Right renal cortex interstitium (tissue), 3 donors: ENCODE results near the gene NRG3. TPM values are rescaled to one million over a fixed set of nuclear protein-coding genes. Genes with fewer than 3 reads are reported as not detected.
A peak's percentile ranks its signal among the peaks of the same experiment; 100 is the strongest.

Experiments used
- DNase-seq, 3 donors: peaks; one replicate each; pipeline ENCODE4 v3.0.0-alpha.2; 2013; ENCODE audit warnings: low read depth in 3 of 3, low spot score in 2 of 3
- polyA plus RNA-seq, 3 donors: library from polyadenylated mRNA; unstranded; fragments of 120-200 nt; gene quantifications; one replicate each; pipeline ENCODE4 v1.2.1, GENCODE V29; 2013; ENCODE audit not compliant: insufficient read length in 3 of 3

Gene NRG3
- polyA plus RNA-seq, 3 donors, result 12.6 to 15.6 (median 15.0) TPM

GRCh38 chr10:83023662-83024061, 1148.7 kb downstream of the NRG3 start:
- peak in 2 of 3 donors; percentile 2 to 6 for DNase-seq
